ENCODE results near the gene KBTBD12.
"Not testable (repeated sequence)": the region's sequence is repeated elsewhere in the genome, so short reads cannot be mapped to it uniquely, and the experiment has no call there.

Gene KBTBD12

DNA sequence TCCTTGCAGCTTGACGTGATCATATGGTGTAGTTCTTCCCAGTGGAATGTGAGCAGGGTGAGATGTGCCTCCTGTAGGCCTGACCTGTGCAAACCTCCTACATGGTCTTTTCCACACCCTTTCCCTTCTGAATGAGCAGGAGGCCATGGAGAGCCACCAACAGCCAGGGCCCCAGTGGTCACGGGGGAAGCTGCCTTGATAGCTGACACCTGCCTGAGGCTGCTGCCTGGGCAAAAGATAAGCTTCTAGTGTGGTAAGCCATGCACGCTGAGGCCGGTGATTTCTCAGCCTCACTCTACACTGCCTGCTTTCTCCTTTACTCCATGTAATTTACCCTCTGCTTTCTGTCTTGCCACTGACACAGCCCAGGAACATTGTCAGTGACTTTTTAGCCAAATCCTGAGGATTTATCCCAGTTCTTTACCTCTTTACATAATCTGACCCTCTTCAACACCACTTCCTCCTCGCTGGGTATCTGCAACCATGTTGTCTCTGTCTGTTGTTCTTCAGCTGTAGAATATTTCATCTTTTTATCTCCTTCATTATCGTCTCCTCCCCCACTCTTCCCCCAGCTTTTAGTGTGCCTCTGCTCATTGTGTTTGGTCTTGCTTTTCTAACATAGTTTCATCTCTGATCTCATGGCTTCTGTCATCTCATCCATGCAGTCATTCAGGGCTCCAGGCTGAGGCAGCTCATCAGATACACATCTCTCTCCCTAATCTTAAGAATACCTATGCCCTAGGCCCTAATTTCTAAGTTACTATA is 11.2 kb upstream of the KBTBD12 start:
- no peak for DNase-seq

DNA sequence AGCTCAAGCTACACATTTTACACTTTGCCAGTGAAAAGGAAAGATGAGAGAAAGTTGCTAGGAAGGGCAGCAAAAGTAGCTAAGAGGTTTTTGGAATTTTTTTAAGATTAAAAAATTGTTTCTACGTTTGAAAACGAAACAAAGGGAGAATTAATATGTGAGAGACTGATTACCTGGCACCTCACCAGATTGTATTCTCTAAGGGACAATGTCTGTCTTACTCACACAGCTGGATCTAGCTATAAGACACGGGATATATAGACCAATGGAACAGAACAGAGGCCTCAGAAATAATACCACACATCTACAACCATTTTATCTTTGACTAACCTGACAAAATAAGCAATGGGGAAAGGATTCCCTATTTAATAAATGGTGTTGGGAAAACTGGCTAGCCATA is 9.5 kb upstream of the KBTBD12 start:
- no peak for DNase-seq

DNA sequence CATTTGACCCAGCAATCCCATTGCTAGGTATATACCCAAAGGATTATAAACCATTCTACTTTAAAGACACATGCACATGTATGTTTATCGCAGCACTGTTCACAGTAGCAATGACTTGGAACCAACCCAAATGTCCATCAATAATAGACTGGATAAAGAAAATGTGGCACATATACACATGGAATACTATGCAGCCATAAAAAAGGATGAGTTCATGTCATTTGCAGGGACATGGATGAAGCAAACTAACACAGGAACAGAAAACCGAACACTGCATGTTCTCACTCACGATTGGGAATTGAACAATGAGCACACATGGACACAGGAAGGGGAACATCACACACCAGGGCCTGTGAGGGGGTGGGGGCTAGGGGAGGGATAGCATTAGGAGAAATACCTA is 8.4 kb upstream of the KBTBD12 start:
- not testable (repeated sequence) for DNase-seq

DNA sequence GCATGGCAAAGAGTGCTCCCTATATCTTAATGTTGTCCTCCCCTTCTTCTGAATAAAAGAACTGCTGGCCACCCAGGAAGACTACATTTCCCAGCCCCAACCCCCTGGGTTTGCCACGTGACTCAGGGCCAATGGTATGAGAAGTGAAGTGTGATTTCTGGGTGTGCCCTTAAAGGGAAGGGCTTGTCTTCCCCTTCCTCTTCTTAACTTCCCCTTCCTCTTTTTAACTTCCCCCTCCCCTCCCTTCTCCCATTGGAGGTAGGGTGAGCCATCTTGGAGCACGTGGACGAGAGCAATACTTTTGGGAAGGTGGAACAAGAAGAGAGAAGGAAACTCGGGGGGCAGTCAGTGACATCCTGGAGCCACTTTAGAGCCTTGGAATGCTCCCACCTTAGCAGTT is 6.8 kb upstream of the KBTBD12 start:
- DNase-seq = no peak

DNA sequence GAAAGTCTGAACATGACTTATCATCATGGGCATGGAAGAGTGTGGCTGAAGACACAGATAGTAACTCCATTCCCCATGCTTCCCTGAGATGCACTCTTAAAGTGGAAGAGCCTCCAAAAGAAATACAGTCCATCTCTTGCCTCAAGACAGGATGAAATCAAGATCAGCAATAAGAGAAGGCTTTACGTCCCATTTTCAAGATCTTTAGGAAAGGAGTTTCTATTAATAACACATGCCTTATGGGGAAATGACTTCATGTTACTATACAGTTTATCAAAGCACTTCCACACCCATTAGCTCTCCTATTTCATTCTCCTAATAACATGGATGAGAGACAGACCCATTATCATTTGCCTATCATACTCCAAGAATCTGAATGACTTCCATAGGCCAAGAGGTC is 6.1 kb upstream of the KBTBD12 start:
- DNase-seq = no peak

DNA sequence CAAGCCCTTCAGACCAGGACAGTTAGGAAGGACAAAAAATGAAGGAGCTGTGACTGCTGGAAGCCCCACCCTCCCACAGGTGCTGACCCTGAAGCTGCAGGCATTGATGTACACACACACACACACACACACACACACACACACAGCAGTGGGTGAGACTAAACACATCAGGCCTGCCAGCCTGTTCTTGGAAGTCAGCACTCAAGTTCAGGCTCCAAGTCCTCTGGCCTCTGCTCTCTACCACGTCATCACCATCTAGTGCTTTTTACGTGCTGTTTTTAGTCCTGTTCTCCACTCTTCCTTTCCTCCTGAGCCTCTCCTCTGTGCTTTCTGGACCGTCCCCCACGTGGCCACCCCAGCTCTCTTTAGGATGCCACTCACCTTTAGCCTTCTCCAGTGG is 5.4 kb upstream of the KBTBD12 start:
- DNase-seq = no peak

DNA sequence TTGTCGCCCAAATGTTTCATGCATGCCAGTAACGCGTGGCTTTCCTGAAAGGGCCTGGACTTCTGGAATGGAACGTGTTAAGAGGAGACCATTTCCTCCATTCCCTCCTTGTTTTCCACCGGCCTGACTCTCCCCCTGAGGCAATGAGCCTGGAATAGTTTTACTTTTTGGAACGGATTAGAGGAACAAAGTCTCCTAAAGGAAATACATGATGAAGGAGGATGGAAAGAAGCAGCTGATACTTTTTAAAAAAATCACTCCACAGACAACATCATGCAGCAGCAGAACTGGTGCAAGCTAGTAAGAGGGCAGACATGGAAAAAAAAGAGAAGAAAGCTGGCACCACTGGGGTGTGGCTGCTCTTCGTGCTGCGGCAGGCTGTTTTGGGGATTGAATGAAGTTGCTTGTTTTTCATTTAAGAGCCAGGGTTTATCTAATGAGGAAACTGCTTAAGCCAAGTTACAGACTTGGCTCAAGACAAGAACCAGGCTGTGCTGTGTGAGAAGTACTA is 3.6 kb upstream of the KBTBD12 start:
- DNase-seq = no peak

DNA sequence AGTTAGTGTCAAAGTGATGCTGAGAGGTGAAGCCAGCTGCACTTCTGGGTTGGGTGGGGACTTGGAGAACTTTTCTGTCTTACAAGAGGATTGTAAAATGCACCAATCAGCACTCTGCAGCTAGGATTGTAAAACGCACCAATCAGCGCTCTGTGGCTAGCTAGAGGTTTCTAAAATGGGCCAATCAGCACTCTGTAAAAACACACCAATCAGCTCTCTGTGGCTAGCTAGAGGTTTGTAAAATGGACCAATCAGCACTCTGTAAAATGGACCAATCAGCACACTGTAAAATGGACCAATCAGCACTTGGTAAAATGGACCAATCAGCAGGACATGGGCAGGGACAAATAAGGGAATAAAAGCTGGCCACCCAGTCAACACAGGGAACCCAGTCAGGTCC is 1.2 kb upstream of the KBTBD12 start:
- DNase-seq = not testable (repeated sequence)

DNA sequence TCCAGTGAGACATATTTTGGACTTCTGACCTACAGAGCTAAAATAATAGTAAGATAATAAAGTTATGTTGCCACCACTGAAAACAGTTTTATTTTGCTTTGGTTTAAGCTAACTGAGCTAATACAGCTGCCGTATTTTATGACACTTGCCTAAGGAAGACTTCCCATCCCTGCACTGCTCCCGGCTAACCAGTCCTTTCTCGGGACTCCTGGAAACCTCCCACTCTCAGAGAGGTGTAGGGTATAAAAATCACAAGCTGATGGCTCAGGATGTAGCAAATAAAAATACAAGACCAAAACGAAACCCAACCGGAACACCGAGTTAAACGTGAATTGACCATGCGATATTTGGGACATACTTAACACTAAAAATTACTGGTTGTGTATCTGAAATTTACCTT is 448 bp upstream of the KBTBD12 start:
- DNase-seq = no peak

DNA sequence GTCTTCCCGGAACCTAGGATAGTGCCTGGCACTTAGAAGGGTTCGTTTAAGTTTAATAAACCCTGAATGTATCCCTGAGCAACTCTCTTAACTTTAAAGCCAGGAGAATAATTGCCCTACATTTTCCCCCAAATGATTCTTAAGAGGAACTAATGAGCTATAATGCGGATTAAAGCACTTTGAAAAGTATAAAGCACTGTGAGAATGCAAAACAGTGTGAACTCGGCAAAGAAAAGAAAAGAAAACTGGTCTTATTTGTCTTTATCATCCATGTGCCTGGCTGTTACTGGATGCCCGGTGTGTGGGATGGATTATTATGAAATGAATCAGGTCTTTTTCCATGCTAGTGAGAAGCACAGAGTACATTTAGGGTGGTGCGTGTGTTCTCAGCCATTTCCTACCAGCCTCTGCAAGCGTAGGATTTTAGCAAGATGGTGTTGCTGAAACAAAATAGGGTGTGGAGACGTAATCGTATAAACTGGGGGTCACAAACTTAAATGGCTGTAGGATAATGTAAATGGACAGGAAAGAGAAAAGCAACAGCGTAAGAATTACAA is 983 bp downstream of the KBTBD12 start:
- DNase-seq = no peak

DNA sequence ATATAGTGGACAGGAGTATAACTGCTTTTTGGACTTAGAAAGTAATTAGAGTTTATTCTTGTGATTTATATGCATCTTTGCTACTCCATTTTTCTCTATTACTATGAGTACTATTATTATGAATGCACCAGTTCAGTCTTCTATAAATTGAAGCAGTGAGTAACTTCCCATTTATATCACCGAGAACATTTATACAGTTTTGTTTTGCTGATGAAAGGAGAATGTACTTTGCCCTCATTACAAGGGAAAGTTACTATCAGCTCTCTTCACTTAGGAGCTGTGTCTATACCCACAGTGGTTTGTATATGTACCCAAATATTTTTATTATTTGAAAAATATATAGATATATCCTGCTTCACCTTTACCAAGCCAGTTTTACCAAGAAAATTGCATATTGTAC is 5.7 kb downstream of the KBTBD12 start:
- no peak for DNase-seq

DNA sequence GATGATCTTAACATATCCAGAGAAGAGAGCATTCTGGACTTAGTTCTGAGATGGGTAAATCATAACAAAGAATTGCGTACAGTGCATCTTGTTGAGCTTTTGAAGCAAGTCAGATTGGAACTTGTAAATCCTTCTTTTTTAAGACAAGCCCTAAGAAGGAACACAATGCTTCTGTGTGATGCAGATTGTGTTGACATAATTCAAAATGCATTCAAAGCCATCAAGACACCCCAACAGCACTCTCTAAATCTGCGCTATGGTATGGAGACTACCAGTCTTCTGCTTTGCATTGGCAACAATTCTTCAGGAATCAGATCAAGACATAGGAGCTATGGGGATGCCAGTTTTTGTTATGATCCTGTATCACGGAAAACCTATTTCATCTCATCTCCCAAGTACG is 8.6 kb downstream of the KBTBD12 start:
- no peak for DNase-seq

DNA sequence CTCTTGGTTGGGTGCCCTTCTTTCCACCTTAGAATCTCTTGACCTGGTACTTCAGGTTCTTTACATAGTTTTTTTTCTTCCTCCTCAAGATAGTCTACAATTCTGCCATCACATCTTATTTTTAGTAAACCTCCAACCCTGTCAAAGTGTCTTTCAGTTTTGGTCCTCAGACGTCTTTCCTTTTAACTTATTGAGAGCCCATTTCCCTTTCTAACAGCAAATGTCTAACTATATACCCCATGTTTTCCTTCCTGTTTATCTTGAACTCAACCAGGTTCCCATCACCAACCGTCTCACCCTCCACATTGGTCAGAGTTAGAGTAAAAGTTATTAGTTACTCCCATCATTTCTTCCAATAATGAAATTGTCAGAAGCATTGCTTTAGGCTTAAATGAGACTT is 10.4 kb downstream of the KBTBD12 start:
- no peak for DNase-seq

DNA sequence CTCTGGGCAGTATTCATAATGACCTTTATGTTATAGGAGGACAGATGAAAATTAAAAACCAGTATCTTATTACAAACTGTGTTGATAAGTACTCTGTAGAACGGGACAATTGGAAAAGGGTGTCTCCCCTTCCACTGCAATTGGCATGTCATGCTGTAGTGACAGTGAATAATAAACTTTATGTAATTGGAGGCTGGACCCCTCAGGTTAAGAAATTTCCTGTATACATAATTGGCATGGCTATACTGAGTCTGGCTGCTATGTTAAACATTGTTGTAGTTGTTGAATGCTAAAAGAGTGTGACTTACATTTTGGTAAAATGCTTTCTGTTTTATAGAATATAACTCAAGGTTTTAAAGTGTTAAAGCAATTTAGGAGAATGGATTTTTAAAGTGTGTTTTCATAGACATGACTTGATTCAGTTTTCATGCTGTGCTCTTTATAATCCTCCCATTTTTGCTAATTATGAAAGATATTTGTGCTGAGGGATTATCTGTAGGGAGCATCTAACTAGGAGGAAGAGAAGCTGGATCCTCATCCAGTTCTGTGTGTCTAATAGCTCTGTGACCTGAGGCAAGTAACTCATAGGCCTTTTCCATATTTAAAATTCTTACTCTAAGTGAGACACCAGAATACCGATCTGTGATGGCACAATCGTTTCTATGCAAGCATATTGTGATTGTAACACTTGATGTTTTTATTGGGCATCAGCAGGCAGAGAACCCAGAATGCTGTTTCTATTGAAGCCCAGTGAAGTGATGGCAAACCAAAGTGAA is 13.0 kb downstream of the KBTBD12 start:
- DNase-seq = no peak

DNA sequence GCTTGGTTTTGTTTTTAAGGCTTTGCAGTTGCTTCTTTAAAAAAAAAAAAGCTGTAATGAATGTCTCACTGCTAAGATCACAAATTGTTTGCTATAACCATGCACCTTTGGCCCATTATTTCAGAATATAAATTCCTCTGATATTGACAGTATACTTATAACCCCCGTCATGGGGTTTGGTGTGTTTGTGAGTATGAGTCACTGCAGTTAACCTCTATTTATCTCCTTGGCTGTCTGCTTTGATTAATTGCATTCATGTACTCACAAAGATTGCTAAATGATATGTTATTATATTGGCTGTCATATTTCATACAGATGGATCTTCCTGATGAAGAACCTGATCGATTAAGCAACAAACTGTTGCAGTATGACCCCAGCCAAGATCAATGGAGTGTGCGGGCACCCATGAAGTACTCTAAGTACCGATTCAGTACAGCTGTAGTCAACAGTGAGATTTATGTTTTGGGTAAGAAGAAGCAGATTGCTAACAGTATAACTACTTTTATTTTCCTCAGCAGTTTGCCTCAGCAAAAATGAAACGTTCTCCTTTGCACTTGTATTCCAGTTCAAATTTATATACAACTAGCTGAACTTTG is 14.9 kb downstream of the KBTBD12 start:
- no peak for DNase-seq

DNA sequence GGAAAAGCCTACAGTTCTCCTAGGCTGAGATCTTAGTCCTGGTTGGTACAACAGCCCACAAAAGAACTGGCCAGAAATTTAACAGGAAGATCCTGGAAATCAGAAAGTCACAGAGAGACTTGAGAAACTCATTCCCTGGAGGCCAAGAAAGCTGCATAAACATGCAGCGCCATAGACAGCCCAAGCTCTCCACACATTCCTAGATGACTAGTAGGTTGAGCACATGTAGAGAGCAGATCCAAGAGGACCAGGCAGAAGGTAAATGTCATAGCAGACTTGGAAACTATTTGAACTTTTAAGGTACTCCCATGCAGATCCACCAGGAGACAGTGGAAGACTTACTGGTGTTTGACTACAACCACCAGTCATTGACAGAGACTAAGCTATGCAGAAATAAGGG is 18.4 kb downstream of the KBTBD12 start:
- no peak for DNase-seq

DNA sequence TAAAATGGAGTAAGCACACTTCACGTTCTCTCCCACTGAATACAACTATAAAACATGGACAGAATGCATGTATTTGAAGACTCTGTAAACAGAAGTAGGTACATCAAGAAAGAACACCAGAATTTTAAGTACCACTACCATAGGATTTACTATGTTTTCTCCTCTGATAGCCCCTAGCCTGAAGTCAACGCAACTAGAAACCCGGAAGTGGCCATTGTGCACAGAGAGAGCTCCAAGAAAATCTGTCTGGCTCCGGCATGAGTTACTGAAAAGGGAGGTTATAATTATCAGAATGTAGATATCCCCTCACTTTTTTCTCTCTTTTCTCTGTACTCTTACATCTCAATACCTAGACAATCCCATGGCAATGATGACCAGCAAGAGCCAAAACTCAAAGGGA is 23.8 kb downstream of the KBTBD12 start:
- no peak for DNase-seq

DNA sequence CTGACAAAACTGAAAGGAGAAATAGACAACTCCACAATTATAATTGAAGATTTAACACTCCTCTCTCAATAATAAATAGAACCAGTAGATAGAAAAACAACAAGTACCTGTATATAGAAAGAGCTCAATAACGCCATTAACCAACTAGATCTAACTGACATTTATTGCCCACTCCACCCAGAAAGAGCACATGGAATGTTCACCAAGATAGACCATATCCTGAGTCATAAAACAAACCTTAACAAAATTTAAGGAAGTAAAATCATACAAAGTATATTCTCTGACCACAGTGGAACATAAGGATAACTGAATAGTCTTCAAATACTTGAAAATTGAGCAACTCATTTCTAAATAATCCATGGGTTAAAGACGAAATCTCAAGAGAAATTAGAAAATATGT is 25.1 kb downstream of the KBTBD12 start:
- DNase-seq = no peak

DNA sequence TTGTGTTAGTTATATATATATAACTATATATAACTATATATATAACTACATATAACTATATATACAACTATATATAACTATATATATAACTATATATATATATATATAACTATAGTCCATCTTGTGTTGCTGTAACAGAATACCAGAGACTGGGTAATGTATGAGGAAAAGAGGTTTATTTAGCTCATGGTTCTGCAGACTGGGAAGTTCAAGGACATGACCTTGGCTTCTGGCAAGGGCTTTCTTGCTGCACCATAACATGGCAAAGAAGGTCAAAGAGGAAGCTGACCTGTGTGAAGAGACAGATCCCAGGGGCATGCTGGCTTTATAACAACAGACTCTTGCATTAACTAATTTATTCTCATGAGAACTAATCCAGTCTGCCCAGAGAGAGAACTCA is 27.6 kb downstream of the KBTBD12 start:
- no peak for DNase-seq

DNA sequence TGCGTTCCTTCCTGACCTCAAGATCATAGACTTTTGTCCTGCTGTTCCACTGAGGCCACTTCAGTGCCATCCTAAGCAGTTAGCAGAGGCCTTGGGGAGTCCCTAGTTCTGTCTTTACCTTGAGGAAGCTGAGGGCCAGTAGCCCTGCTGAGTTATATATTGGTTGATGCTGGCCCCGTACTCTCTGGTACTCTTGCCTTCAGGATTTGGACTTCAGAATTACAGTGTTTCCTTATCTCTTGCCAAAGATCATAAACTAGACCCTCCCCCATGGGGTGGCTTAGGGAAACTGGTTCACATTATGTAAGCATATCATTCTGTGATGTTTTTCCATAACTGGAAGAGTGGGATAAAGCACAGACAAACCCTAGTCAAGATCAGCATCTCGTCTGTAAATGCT is 33.2 kb downstream of the KBTBD12 start:
- DNase-seq = no peak

DNA sequence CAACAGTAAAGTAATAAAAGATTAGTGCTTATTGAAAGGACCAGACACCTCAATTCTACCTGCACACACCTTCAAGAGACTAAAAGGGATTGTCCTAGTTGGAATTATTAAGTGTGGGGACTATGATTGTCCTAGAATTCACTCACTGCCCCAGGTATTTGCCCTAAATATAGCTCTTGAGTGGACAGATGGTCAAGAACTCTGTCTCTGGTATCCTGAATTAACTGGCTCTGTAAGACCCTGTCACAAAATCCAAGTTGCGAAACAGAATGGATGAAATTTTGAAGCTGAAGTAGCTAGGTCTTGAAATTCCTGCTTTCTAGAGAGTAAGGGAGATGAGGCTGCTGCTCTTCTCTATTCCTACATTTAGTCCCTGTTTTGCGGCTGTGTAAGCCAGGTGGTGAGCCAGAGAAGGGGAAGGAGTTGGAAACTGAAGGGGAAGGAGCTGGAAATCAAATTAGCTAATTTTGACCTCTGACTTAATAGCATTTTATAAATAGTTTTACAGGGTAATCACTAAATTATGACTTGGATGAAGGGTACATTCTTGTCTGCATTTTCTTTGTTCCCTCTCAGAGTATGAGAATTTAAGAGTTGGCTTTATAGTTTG is 34.5 kb downstream of the KBTBD12 start:
- no peak for DNase-seq

DNA sequence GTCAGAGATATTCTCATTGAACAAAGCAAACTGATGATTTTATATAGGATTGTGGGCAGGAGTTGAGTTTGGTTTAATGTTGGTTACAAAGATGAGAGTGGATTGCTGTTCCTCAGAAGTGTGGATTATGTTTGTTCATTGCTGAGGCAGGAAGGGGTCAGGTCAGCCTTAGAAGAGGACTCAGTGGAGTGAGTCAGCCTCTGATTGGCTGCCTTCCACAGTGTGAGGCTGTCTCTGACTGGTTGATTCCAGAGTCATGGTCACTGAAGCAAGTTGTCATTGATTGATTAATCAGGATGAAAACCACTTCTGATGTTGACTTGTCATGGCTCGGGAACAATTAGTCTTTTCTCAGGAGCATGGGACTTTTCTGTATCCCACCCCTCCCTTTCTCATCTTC is 36.2 kb downstream of the KBTBD12 start:
- no peak for DNase-seq

Data from activated gamma-delta T cell treated with Interleukin-2 at 50 U/mL for 16 hours (primary cell).